ENCODE measurements around the gene NCAPG2.

NCAPG2 gene

GRCh38 chr7:158658475-158658874 lies 46.1 kb downstream of the NCAPG2 start:
- no peak for TF ChIP-seq TAF1 (IDR thresholded peaks at IDR 0.05; ENCODE audit: borderline replicate concordance, insufficient read depth, low read length)

GRCh38 chr7:158657189-158657746 lies 47.3 kb downstream of the NCAPG2 start:
- TF ChIP-seq POLR2AphosphoS5 (IDR thresholded peaks at IDR 0.05; ENCODE audit: low read depth, low read length), result no peak
- no peak for TF ChIP-seq FOXP2 (optimal IDR thresholded peaks at IDR 0.05; ENCODE audit: borderline replicate concordance, extremely low read depth, extremely low read length, insufficient read depth)
- no peak for TF ChIP-seq REST (IDR thresholded peaks at IDR 0.05; ENCODE audit: insufficient read depth in 1 of 2, low read depth in 2 of 2, low read length in 2 of 2)
- no peak for TF ChIP-seq SIN3A (IDR thresholded peaks at IDR 0.05; ENCODE audit: borderline replicate concordance, insufficient read depth, low read length)
- TF ChIP-seq TAF1 (IDR thresholded peaks at IDR 0.05; ENCODE audit: borderline replicate concordance, insufficient read depth, low read length), result no peak

- TF ChIP-seq FOXP2 (optimal IDR thresholded peaks at IDR 0.05; ENCODE audit: borderline replicate concordance, extremely low read depth, extremely low read length, insufficient read depth), result no peak
- no peak for TF ChIP-seq REST (IDR thresholded peaks at IDR 0.05; ENCODE audit: insufficient read depth in 1 of 2, low read depth in 2 of 2, low read length in 2 of 2)
- TF ChIP-seq POLR2AphosphoS5 (IDR thresholded peaks at IDR 0.05; ENCODE audit: low read depth, low read length), result no peak
- TF ChIP-seq SIN3A (IDR thresholded peaks at IDR 0.05; ENCODE audit: borderline replicate concordance, insufficient read depth, low read length), result no peak
- TF ChIP-seq TAF1 (IDR thresholded peaks at IDR 0.05; ENCODE audit: borderline replicate concordance, insufficient read depth, low read length), result no peak
These were observed 48.6 kb downstream of the NCAPG2 start for GRCh38 chr7:158655931-158656441.

- TF ChIP-seq SIN3A (IDR thresholded peaks at IDR 0.05; ENCODE audit: borderline replicate concordance, insufficient read depth, low read length), result no peak
- no peak for TF ChIP-seq REST (IDR thresholded peaks at IDR 0.05; ENCODE audit: insufficient read depth in 1 of 2, low read depth in 2 of 2, low read length in 2 of 2)
- TF ChIP-seq POLR2AphosphoS5 (IDR thresholded peaks at IDR 0.05; ENCODE audit: low read depth, low read length), result no peak
- no peak for TF ChIP-seq FOXP2 (optimal IDR thresholded peaks at IDR 0.05; ENCODE audit: borderline replicate concordance, extremely low read depth, extremely low read length, insufficient read depth)
- no peak for TF ChIP-seq TAF1 (IDR thresholded peaks at IDR 0.05; ENCODE audit: borderline replicate concordance, insufficient read depth, low read length)
These were observed 49.1 kb downstream of the NCAPG2 start for GRCh38 chr7:158655507-158655906.

GRCh38 chr7:158651968-158652565 lies 52.5 kb downstream of the NCAPG2 start:
- TF ChIP-seq POLR2AphosphoS5 (IDR thresholded peaks at IDR 0.05; ENCODE audit: low read depth, low read length) (no peak), SIN3A (IDR thresholded peaks at IDR 0.05; ENCODE audit: borderline replicate concordance, insufficient read depth, low read length) (no peak), REST (IDR thresholded peaks at IDR 0.05; ENCODE audit: insufficient read depth in 1 of 2, low read depth in 2 of 2, low read length in 2 of 2) (no peak), FOXP2 (optimal IDR thresholded peaks at IDR 0.05; ENCODE audit: borderline replicate concordance, extremely low read depth, extremely low read length, insufficient read depth) (no peak), TAF1 (IDR thresholded peaks at IDR 0.05; ENCODE audit: borderline replicate concordance, insufficient read depth, low read length) (no peak)

Data from PFSK-1 (cell line).